OCI-M1 (cell line): ENCODE results near the gene ANKHD1.
"Not testable (repeated sequence)": the region's sequence is repeated elsewhere in the genome, so short reads cannot be mapped to it uniquely, and the experiment has no call there.

Experiments used
- DNase-seq: peaks from one replicate; lab custom pipeline; 2025; lab: John Stamatoyannopoulos, UW

Gene ANKHD1

GRCh38 chr5:140563596-140563995, 162.0 kb downstream of the ANKHD1 start:
- no peak for DNase-seq

GRCh38 chr5:140564196-140565023, 162.8 kb downstream of the ANKHD1 start, which contains the start of the genes APBB3 and SLC35A4:
Gene APBB3, minus strand, starts transcription at chr5:140564598. Its CDS starts 353 bp downstream, at chr5:140564245.
Gene SLC35A4, plus strand, starts transcription at chr5:140564828. Its CDS starts 2,342 bp downstream, at chr5:140567170.
- DNase-seq, result peak; percentile 99

GRCh38 chr5:140565024-140565779, 163.6 kb downstream of the ANKHD1 start:
- DNase-seq, result peak; percentile 49

GRCh38 chr5:140565780-140566095, 164.1 kb downstream of the ANKHD1 start:
- DNase-seq, result no peak

GRCh38 chr5:140566665-140567064, 165.0 kb downstream of the ANKHD1 start:
- DNase-seq, result no peak

GRCh38 chr5:140567136-140567818, 165.6 kb downstream of the ANKHD1 start:
- DNase-seq, result no peak

GRCh38 chr5:140567871-140568270, 166.2 kb downstream of the ANKHD1 start:
- DNase-seq, result no peak

- no peak for DNase-seq
These were observed 166.9 kb downstream of the ANKHD1 start for GRCh38 chr5:140568443-140569063.

- DNase-seq, result peak; percentile 82
These were observed 167.6 kb downstream of the ANKHD1 start for GRCh38 chr5:140569197-140569596.

- DNase-seq, result no peak
These were observed 168.4 kb downstream of the ANKHD1 start for GRCh38 chr5:140570058-140570457.

GRCh38 chr5:140570488-140570887, 168.9 kb downstream of the ANKHD1 start:
- no peak for DNase-seq

GRCh38 chr5:140571105-140571504, 169.5 kb downstream of the ANKHD1 start:
- no peak for DNase-seq

- DNase-seq, result no peak
These were observed 172.1 kb downstream of the ANKHD1 start for GRCh38 chr5:140573683-140574082.

- DNase-seq, result peak; percentile 68
These were observed 172.5 kb downstream of the ANKHD1 start for GRCh38 chr5:140574165-140574564.

- peak; percentile 24 for DNase-seq
These were observed 173.7 kb downstream of the ANKHD1 start for GRCh38 chr5:140575309-140575708.

GRCh38 chr5:140576776-140577201, 175.2 kb downstream of the ANKHD1 start:
- peak; percentile 10 for DNase-seq

GRCh38 chr5:140579188-140579747, 177.6 kb downstream of the ANKHD1 start:
- DNase-seq, result not testable (repeated sequence)

- DNase-seq, result no peak
These were observed 185.9 kb downstream of the ANKHD1 start for GRCh38 chr5:140587495-140587894.

- no peak for DNase-seq
These were observed 186.9 kb downstream of the ANKHD1 start for GRCh38 chr5:140588311-140589070.
